GM23338 (cell line): ENCODE results near the gene POLA1. TPM values are rescaled to one million over a fixed set of nuclear protein-coding genes. Genes with fewer than 3 reads are reported as not detected.

ENCODE experiments used
- ATAC-seq: fragments of 200-7000 bp; cut with Tn5 transposase; 3 replicates; pipeline ENCODE4 v1.9.1; 2020
- DNase-seq: peaks from one replicate; pipeline ENCODE4 v3.0.0-alpha.2; 2015; ENCODE audit warnings: low spot score
- H2AFZ ChIP-seq: fragments of 200-600 bp; sonication (generic); 2 replicates; pipeline ENCODE4 v1.8.0; 2016; ENCODE audit warnings: antibody characterized with exemption, mild to moderate bottlenecking, moderate library complexity
- H3F3A ChIP-seq: fragments of 200-600 bp; sonication (generic); replicated peaks from 2 replicates; pipeline ENCODE4 v1.8.0; 2017; ENCODE audit warnings: antibody characterized with exemption, mixed run types, low read depth
- H3K27ac ChIP-seq: fragments of 200-600 bp; sonication (generic); 2 replicates; pipeline ENCODE4 v1.6.1; 2016; ENCODE audit warnings: low read depth
- H3K27me3 ChIP-seq: fragments of 200-600 bp; sonication (generic); 2 replicates; pipeline ENCODE4 v1.8.0; 2016; ENCODE audit warnings: mild to moderate bottlenecking, mixed run types, moderate library complexity; ENCODE audit not compliant: insufficient read depth
- H3K36me3 ChIP-seq: fragments of 200-600 bp; sonication (generic); 2 replicates; pipeline ENCODE4 v1.8.0; 2016; ENCODE audit warnings: mild to moderate bottlenecking; ENCODE audit not compliant: insufficient read depth
- H3K4me1 ChIP-seq: fragments of 200-600 bp; sonication (generic); 2 replicates; pipeline ENCODE4 v1.8.0; 2016; ENCODE audit warnings: mild to moderate bottlenecking, moderate library complexity; ENCODE audit not compliant: insufficient read depth
- H3K4me2 ChIP-seq: fragments of 200-600 bp; sonication (generic); 2 replicates; pipeline ENCODE4 v1.7.1; 2017; ENCODE audit warnings: mixed run types
- H3K4me3 ChIP-seq: fragments of 200-600 bp; sonication (generic); 2 replicates; pipeline ENCODE4 v1.6.1; 2016; ENCODE audit warnings: mixed run types
- H3K79me2 ChIP-seq: fragments of 200-600 bp; sonication (generic); replicated peaks from 2 replicates; pipeline ENCODE4 v1.8.0; 2017; ENCODE audit warnings: mild to moderate bottlenecking; ENCODE audit not compliant: insufficient read depth
- H3K9me2 ChIP-seq: fragments of 200-600 bp; sonication (generic); 2 replicates; pipeline ENCODE4 v1.8.0; 2017; ENCODE audit not compliant: insufficient read depth
- H4K20me1 ChIP-seq: fragments of 200-600 bp; sonication (generic); replicated peaks from 2 replicates; pipeline ENCODE4 v1.8.0; 2017; ENCODE audit warnings: mild to moderate bottlenecking; ENCODE audit not compliant: insufficient read depth
- H3K27ac Mint-ChIP-seq: 2 replicates; pipeline ENCODE4 v1.8.0; 2020; ENCODE audit warnings: inconsistent platforms, mild to moderate bottlenecking, moderate library complexity, mixed read lengths
- H3K27me3 Mint-ChIP-seq: 3 replicates; pipeline ENCODE4 v1.8.0; 2022; ENCODE audit warnings: low read depth, mild to moderate bottlenecking, moderate library complexity, mixed read lengths, inconsistent platforms; ENCODE audit not compliant: insufficient read depth, poor library complexity
- H3K36me3 Mint-ChIP-seq: 3 replicates; pipeline ENCODE4 v1.8.0; 2021; ENCODE audit warnings: low read depth, mild to moderate bottlenecking, inconsistent platforms, moderate library complexity, mixed read lengths
- H3K4me1 Mint-ChIP-seq: 3 replicates; pipeline ENCODE4 v1.8.0; 2020; ENCODE audit warnings: mild to moderate bottlenecking, inconsistent platforms, mixed read lengths
- H3K4me3 Mint-ChIP-seq: 3 replicates; pipeline ENCODE4 v1.8.0; 2021; ENCODE audit warnings: moderate library complexity, mild to moderate bottlenecking, inconsistent platforms, mixed read lengths
- H3K9me3 Mint-ChIP-seq: 3 replicates; pipeline ENCODE4 v1.8.0; 2020; ENCODE audit warnings: moderate library complexity, mild to moderate bottlenecking, inconsistent platforms, mixed read lengths
- CREB1 ChIP-seq: fragments of 250-450 bp; sonication (Bioruptor Pico); IDR thresholded peaks from 2 replicates; pipeline ENCODE4 v1.5.0; 2020; ENCODE audit warnings: low read depth, mild to moderate bottlenecking, moderate library complexity
- EZH2 ChIP-seq: fragments of 200-600 bp; sonication (generic); IDR thresholded peaks from one replicate; pipeline ENCODE4 v1.8.0; 2017; ENCODE audit warnings: antibody characterized with exemption, mild to moderate bottlenecking, low read depth; ENCODE audit not compliant: unreplicated experiment
- EZH2phosphoT487 ChIP-seq: fragments of 200-600 bp; sonication (generic); IDR thresholded peaks from one replicate; pipeline ENCODE4 v1.8.1; 2018; ENCODE audit warnings: antibody characterized with exemption; ENCODE audit not compliant: unreplicated experiment
- JUNB ChIP-seq: IDR thresholded peaks from one replicate; pipeline ENCODE4 v1.6.1; 2016; ENCODE audit warnings: antibody characterized with exemption; ENCODE audit not compliant: unreplicated experiment
- POLR2AphosphoS5 ChIP-seq: IDR thresholded peaks from 2 replicates; pipeline ENCODE4 v1.6.1; 2016; ENCODE audit warnings: antibody characterized with exemption, low read depth
- REST ChIP-seq: IDR thresholded peaks from one replicate; pipeline ENCODE4 v1.6.1; 2018; ENCODE audit warnings: antibody characterized with exemption; ENCODE audit not compliant: unreplicated experiment
- STAT1 ChIP-seq: IDR thresholded peaks from one replicate; pipeline ENCODE4 v1.6.1; 2016; ENCODE audit warnings: antibody characterized with exemption; ENCODE audit not compliant: unreplicated experiment
- ZNF114 ChIP-seq: fragments of 250-450 bp; sonication (Bioruptor Pico); IDR thresholded peaks from 2 replicates; pipeline ENCODE4 v1.5.0; 2020; ENCODE audit warnings: mild to moderate bottlenecking, moderate library complexity
- ZNF331 ChIP-seq: fragments of 250-450 bp; sonication (Bioruptor Pico); IDR thresholded peaks from 2 replicates; pipeline ENCODE4 v1.5.0; 2020; ENCODE audit warnings: low read depth, mild to moderate bottlenecking, moderate library complexity
- polyA plus RNA-seq: library from polyadenylated mRNA; unstranded; fragments of >200 nt; fragmentation: Nextera tagmentation; extraction: Ambion mirVana; gene quantifications from 2 replicates; pipeline ENCODE4 v1.2.1, GENCODE V29; 2016
- total RNA-seq: library from RNA; depleted of rRNA; stranded (reverse); fragments of >200 nt; shearing (Covaris generic); gene quantifications from 2 replicates; pipeline ENCODE4 v1.2.3, GENCODE V29; 2014
- TF ChIP-seq, protein P1 (sequence below), 2 experiments: fragments of 200-600 bp in 1 of 2; sonication (generic) in 1 of 2; conservative IDR thresholded peaks; 2 replicates each; pipeline versions ENCODE4 v1.5.1 to v1.6.1; 2016 to 2017; ENCODE audit warnings: antibody characterized with exemption in 2 of 2, low read depth in 2 of 2, mild to moderate bottlenecking in 2 of 2, moderate library complexity in 1 of 2

Gene POLA1
- total and polyA plus RNA-seq, 2 experiments from 2014 or later = 12.6 to 36.6 TPM

DNA sequence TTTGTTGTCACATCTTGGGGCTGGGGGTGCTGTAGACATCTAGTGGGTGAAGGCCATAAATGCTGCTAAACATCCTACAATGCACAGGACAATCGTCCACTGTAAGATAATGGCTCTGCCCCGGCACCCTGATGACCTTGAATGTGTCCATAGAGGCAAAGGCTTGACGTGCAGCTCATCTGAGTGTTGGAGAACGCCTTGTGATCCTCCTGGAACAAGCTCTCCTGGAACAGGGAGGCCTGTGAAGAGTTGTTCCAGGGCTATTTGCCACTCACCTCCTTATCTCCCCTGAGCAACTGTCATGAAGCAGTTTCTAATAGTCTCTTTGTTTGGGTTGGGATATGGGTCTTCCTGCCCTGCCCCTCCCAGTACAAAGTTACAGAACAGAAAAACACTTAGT lies 31.4 kb upstream of the POLA1 start (continued):
- TF ChIP-seq, protein P1, sequence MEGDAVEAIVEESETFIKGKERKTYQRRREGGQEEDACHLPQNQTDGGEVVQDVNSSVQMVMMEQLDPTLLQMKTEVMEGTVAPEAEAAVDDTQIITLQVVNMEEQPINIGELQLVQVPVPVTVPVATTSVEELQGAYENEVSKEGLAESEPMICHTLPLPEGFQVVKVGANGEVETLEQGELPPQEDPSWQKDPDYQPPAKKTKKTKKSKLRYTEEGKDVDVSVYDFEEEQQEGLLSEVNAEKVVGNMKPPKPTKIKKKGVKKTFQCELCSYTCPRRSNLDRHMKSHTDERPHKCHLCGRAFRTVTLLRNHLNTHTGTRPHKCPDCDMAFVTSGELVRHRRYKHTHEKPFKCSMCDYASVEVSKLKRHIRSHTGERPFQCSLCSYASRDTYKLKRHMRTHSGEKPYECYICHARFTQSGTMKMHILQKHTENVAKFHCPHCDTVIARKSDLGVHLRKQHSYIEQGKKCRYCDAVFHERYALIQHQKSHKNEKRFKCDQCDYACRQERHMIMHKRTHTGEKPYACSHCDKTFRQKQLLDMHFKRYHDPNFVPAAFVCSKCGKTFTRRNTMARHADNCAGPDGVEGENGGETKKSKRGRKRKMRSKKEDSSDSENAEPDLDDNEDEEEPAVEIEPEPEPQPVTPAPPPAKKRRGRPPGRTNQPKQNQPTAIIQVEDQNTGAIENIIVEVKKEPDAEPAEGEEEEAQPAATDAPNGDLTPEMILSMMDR (conservative IDR thresholded peaks at IDR 0.05; ENCODE audit: low read depth in 2 of 2) = no peak
- TF ChIP-seq REST (no peak), POLR2AphosphoS5 (no peak), ZNF331 (CRISPR knock-in tag) (no peak), JUNB (no peak), STAT1 (no peak), EZH2 (no peak)

GRCh38 chrX:24668111-24668510 lies 25.6 kb upstream of the POLA1 start:
- Histone ChIP-seq H3K4me2 (no peak overlapping the region), H3K27ac (no peak overlapping the region), H3K4me3 (no peak overlapping the region), H2AFZ (no peak overlapping the region), H3K9me2 (no peaks in the 10 kb centered on the region), H3K27me3 (no peaks in the 10 kb centered on the region), H3F3A (no peaks in the 10 kb centered on the region), H3K4me1 (no peaks in the 10 kb centered on the region), H3K79me2 (no peaks in the 10 kb centered on the region), H3K36me3 (no peaks in the 10 kb centered on the region), H4K20me1 (no peaks in the 10 kb centered on the region)
- Mint-ChIP-seq H3K9me3 (no peaks in the 10 kb centered on the region), H3K27ac (no peak overlapping the region), H3K36me3 (no peaks in the 10 kb centered on the region), H3K4me3 (no peak overlapping the region), H3K27me3 (no peaks in the 10 kb centered on the region), H3K4me1 (peaks cover 11% of the 10 kb centered on the region)
- no peak for ATAC-seq
- TF ChIP-seq EZH2phosphoT487 (no peak), STAT1 (no peak), CREB1 (CRISPR knock-in tag) (no peak), EZH2 (no peak), ZNF114 (CRISPR knock-in tag) (no peak), POLR2AphosphoS5 (no peak)
- TF ChIP-seq, protein P1 (conservative IDR thresholded peaks at IDR 0.05; ENCODE audit: low read depth in 2 of 2) = no peak
- no peak for DNase-seq
